Natural killer cell (primary cell): Measurements from ENCODE around the gene IRAK1BP1. TPM values are rescaled to one million over a fixed set of nuclear protein-coding genes. Genes with fewer than 3 reads are reported as not detected.
"Not testable (repeated sequence)": the region's sequence is repeated elsewhere in the genome, so short reads cannot be mapped to it uniquely, and the experiment has no call there.

ENCODE experiments used
- ATAC-seq, 3 donors: fragments of 150-1000 bp in 2 of 3; fragments of 200-7000 bp in 1 of 3; cut with Tn5 transposase; 1 replicate in 1 of 3; 2 replicates in 2 of 3; pipeline ENCODE4 v1.10.0; 2021; ENCODE audit warnings: mild to moderate bottlenecking in 2 of 3, moderate library complexity in 2 of 3
- DNase-seq, 2 donors: peaks; one replicate each; pipeline versions ENCODE4 v3.0.0 to v3.0.0-alpha.2; 2013 to 2021; ENCODE audit warnings: mixed read lengths in 1 of 2
- H3K27ac ChIP-seq: one replicate; pipeline ENCODE4 v1.5.1; 2013; ENCODE audit warnings: mild to moderate bottlenecking, low read length
- H3K27me3 ChIP-seq: one replicate; pipeline ENCODE4 v1.6.1; 2013; ENCODE audit warnings: low read length; ENCODE audit not compliant: control insufficient read depth, insufficient read depth
- H3K36me3 ChIP-seq: one replicate; pipeline ENCODE4 v1.6.1; 2013; ENCODE audit warnings: low read length; ENCODE audit not compliant: control insufficient read depth, insufficient read depth
- H3K4me1 ChIP-seq: one replicate; pipeline ENCODE4 v1.6.1; 2013; ENCODE audit warnings: low read length; ENCODE audit not compliant: control insufficient read depth, insufficient read depth
- H3K4me3 ChIP-seq: one replicate; pipeline ENCODE4 v1.5.1; 2013; ENCODE audit warnings: low read length
- H3K9me3 ChIP-seq: one replicate; pipeline ENCODE4 v1.6.1; 2013; ENCODE audit warnings: low read length; ENCODE audit not compliant: control insufficient read depth, insufficient read depth
- H3K27ac Mint-ChIP-seq, 2 donors: one replicate each; pipeline ENCODE4 v1.8.0; 2022; ENCODE audit warnings: mild to moderate bottlenecking in 2 of 2, mixed read lengths in 2 of 2, moderate library complexity in 1 of 2
- H3K27me3 Mint-ChIP-seq, 2 donors: one replicate each; pipeline ENCODE4 v1.8.0; 2022; ENCODE audit warnings: low read depth in 2 of 2, mixed read lengths in 2 of 2
- H3K36me3 Mint-ChIP-seq: one replicate; pipeline ENCODE4 v1.8.0; 2022; ENCODE audit warnings: mixed read lengths
- H3K4me1 Mint-ChIP-seq, 2 donors: one replicate each; pipeline ENCODE4 v1.8.0; 2022; ENCODE audit warnings: mixed read lengths in 2 of 2
- H3K4me3 Mint-ChIP-seq: one replicate; pipeline ENCODE4 v1.8.0; 2022; ENCODE audit warnings: mild to moderate bottlenecking, moderate library complexity, mixed read lengths
- H3K9me3 Mint-ChIP-seq, 2 donors: one replicate each; pipeline ENCODE4 v1.8.0; 2022; ENCODE audit warnings: mixed read lengths in 2 of 2
- CTCF ChIP-seq: fragments of 200-600 bp; IDR thresholded peaks from one replicate; pipeline ENCODE4 v1.8.0; 2022; ENCODE audit warnings: antibody characterized with exemption
- WGBS: methylation state at CpG from one replicate; pipeline ENCODE4 v1.1.7; 2013; ENCODE audit warnings: missing lambda C conversion rate; ENCODE audit not compliant: insufficient coverage; 5-methylcytosine and 5-hydroxymethylcytosine counted together
- intact Hi-C: fragments of 100-400 bp; cut with micrococcal nuclease; formaldehyde crosslinking; loops from one replicate; pipeline ENCODE4 v1.14.2; 2022
- total RNA-seq, 4 donors: library from RNA; stranded (reverse); fragments of 120-200 nt in 1 of 4; gene quantifications; one replicate each; pipeline versions ENCODE4 v1.2.3 to v1.2.4, GENCODE V29; 2013 to 2022

IRAK1BP1 gene
- total RNA-seq, 3 donors from 2014 or later (not counting 1 experiment from before 2014, with no cell fraction given), result 0.56 to 1.5 (median 1.5) TPM

GRCh38 chr6:78868116-78868515, 765 bp downstream of the IRAK1BP1 start:
- Mint-ChIP-seq H3K27me3 (no peaks in the 10 kb centered on the region), H3K9me3 (no peaks in the 10 kb centered on the region), H3K27ac (peak overlapping the region; percentile 90 to 91), H3K4me3 (peak overlapping the region; percentile 99), H3K36me3 (no peaks in the 10 kb centered on the region), H3K4me1 (peaks cover 14 to 19% of the 10 kb centered on the region in 2 donors)
- DNase-seq (no peak), ATAC-seq (no peak)
- peak overlapping the region; percentile 56 for H3K27ac ChIP-seq
- TF ChIP-seq CTCF, result no peak
- intact Hi-C loops, result no loop called here
- peaks cover 4% of the 10 kb centered on the region for H3K4me1 ChIP-seq
- H3K27me3 ChIP-seq, result no peaks in the 10 kb centered on the region
- WGBS, result 62% methylated on average over 8 of the region's 8 CpGs
- H3K36me3 ChIP-seq, result no peaks in the 10 kb centered on the region
- no peaks in the 10 kb centered on the region for H3K9me3 ChIP-seq
- peak overlapping the region; percentile 59 for H3K4me3 ChIP-seq

GRCh38 chr6:78875505-78875904, 8.2 kb downstream of the IRAK1BP1 start:
- Mint-ChIP-seq H3K27me3 (no peaks in the 10 kb centered on the region), H3K4me1 (no peaks in the 10 kb centered on the region), H3K4me3 (no peak overlapping the region), H3K9me3 (peaks cover 0 to 2% of the 10 kb centered on the region in 2 donors), H3K27ac (no peak overlapping the region), H3K36me3 (no peaks in the 10 kb centered on the region)
- no peaks in the 10 kb centered on the region for H3K36me3 ChIP-seq
- ATAC-seq (no peak), DNase-seq (no peak)
- no peaks in the 10 kb centered on the region for H3K9me3 ChIP-seq
- TF ChIP-seq CTCF, result no peak
- no peak overlapping the region for H3K27ac ChIP-seq
- no peaks in the 10 kb centered on the region for H3K4me1 ChIP-seq
- no peaks in the 10 kb centered on the region for H3K27me3 ChIP-seq
- H3K4me3 ChIP-seq, result no peak overlapping the region
- intact Hi-C loops, result no loop called here
- WGBS, result no CpG with 5 or more reads among the region's 3 CpGs

GRCh38 chr6:78883651-78884050, 16.3 kb downstream of the IRAK1BP1 start:
- Histone ChIP-seq H3K4me3 (no peak overlapping the region), H3K36me3 (no peaks in the 10 kb centered on the region), H3K4me1 (no peaks in the 10 kb centered on the region), H3K9me3 (no peaks in the 10 kb centered on the region), H3K27ac (no peak overlapping the region), H3K27me3 (no peaks in the 10 kb centered on the region)
- no peak for TF ChIP-seq CTCF
- Mint-ChIP-seq H3K27ac (no peak overlapping the region), H3K36me3 (peaks cover 7% of the 10 kb centered on the region), H3K4me1 (no peaks in the 10 kb centered on the region), H3K9me3 (peaks cover 0 to under 1% of the 10 kb centered on the region in 2 donors), H3K4me3 (no peak overlapping the region), H3K27me3 (no peaks in the 10 kb centered on the region)
- intact Hi-C loops, result no loop called here
- WGBS, result 83% methylated on average over 4 of the region's 5 CpGs
- DNase-seq (no peak), ATAC-seq (no peak)

GRCh38 chr6:78889901-78890300, 22.6 kb downstream of the IRAK1BP1 start:
- H3K27ac Mint-ChIP-seq, H3K27me3 ChIP-seq, DNase-seq, H3K27ac ChIP-seq, H3K36me3 ChIP-seq, H3K4me1 Mint-ChIP-seq, ATAC-seq, intact Hi-C loops, H3K36me3 Mint-ChIP-seq, H3K9me3 Mint-ChIP-seq, H3K27me3 Mint-ChIP-seq, H3K4me3 Mint-ChIP-seq, H3K4me1 ChIP-seq, H3K4me3 ChIP-seq, H3K9me3 ChIP-seq: not testable (repeated sequence)
- WGBS, result 91% methylated on average over 2 of the region's 5 CpGs
